CD4-positive, alpha-beta memory T cell (primary cell): ENCODE results near the gene LIPC. TPM values are rescaled to one million over a fixed set of nuclear protein-coding genes. Genes with fewer than 3 reads are reported as not detected.
A peak's percentile ranks its signal among the peaks of the same experiment; 100 is the strongest.

Experiments used
- CTCF ChIA-PET: fragments of 350-600 bp; sonication (Branson Sonifier 250); formaldehyde crosslinking; loops from one replicate; lab custom pipeline; 2021; ENCODE audit warnings: inconsistent platforms; ENCODE audit not compliant: partially characterized antibody; lab: Charles Lee
- POLR2A ChIA-PET: fragments of 350-600 bp; sonication (Branson Sonifier 250); formaldehyde crosslinking; loops from one replicate; lab custom pipeline; 2021; ENCODE audit not compliant: partially characterized antibody; lab: Charles Lee
- DNase-seq, 5 donors: peaks; one replicate each; pipeline versions ENCODE4 v3.0.0 to v3.0.0-alpha.2; 2020 to 2022; ENCODE audit warnings: mixed read lengths in 1 of 5
- H3K27ac ChIP-seq: one replicate; pipeline ENCODE4 v1.7.0; 2013; ENCODE audit warnings: low read depth, low read length
- H3K27me3 ChIP-seq: 2 replicates; pipeline ENCODE4 v1.7.0; 2013; ENCODE audit warnings: mild to moderate bottlenecking, low read length, moderate library complexity; ENCODE audit not compliant: insufficient read depth
- H3K36me3 ChIP-seq: 2 replicates; pipeline ENCODE4 v1.7.0; 2013; ENCODE audit warnings: mild to moderate bottlenecking, low read length, moderate library complexity; ENCODE audit not compliant: insufficient read depth
- H3K4me1 ChIP-seq: 2 replicates; pipeline ENCODE4 v1.7.0; 2013; ENCODE audit warnings: mild to moderate bottlenecking, low read length, moderate library complexity; ENCODE audit not compliant: insufficient read depth
- H3K4me3 ChIP-seq, 2 donors: one replicate each; pipeline ENCODE4 v1.7.0; 2013; ENCODE audit warnings: low read length in 2 of 2, mild to moderate bottlenecking in 1 of 2
- H3K9me3 ChIP-seq, 2 donors: one replicate each; pipeline ENCODE4 v1.7.0; 2013; ENCODE audit warnings: low read length in 2 of 2, control low read depth in 1 of 2; ENCODE audit not compliant: control insufficient read depth in 1 of 2
- H3K27ac Mint-ChIP-seq, 7 donors: one replicate each; pipeline ENCODE4 v1.8.0; 2020 to 2021; ENCODE audit warnings: mixed read lengths in 7 of 7, mild to moderate bottlenecking in 6 of 7, inconsistent platforms in 3 of 7, moderate library complexity in 3 of 7
- H3K27me3 Mint-ChIP-seq, 2 donors: one replicate each; pipeline ENCODE4 v1.8.0; 2020 to 2021; ENCODE audit warnings: mixed read lengths in 2 of 2
- H3K36me3 Mint-ChIP-seq, 2 donors: one replicate each; pipeline ENCODE4 v1.8.0; 2020 to 2021; ENCODE audit warnings: mixed read lengths in 2 of 2, inconsistent platforms in 1 of 2, mild to moderate bottlenecking in 1 of 2
- H3K4me1 Mint-ChIP-seq, 4 donors: one replicate each; pipeline ENCODE4 v1.8.0; 2020 to 2021; ENCODE audit warnings: mixed read lengths in 4 of 4, mild to moderate bottlenecking in 1 of 4
- H3K4me3 Mint-ChIP-seq, 8 donors: one replicate each; pipeline ENCODE4 v1.8.0; 2020 to 2021; ENCODE audit warnings: mixed read lengths in 8 of 8, mild to moderate bottlenecking in 7 of 8, moderate library complexity in 6 of 8, inconsistent platforms in 3 of 8
- H3K9me3 Mint-ChIP-seq, 8 donors: one replicate each; pipeline ENCODE4 v1.8.0; 2020 to 2021; ENCODE audit warnings: mixed read lengths in 8 of 8, mild to moderate bottlenecking in 5 of 8, inconsistent platforms in 3 of 8, moderate library complexity in 1 of 8
- intact Hi-C: fragments of 100-400 bp; cut with micrococcal nuclease; formaldehyde crosslinking; loops from one replicate; pipeline ENCODE4 v1.15.1; 2023
- polyA plus RNA-seq, 2 donors: library from polyadenylated mRNA; unstranded; fragments of 300-500 nt; fragmentation: Illumina TruSeq; gene quantifications; one replicate each; pipeline ENCODE4 v1.2.3, GENCODE V29; 2021
- total RNA-seq, 2 experiments: library from RNA; stranded (reverse); gene quantifications; one replicate each; pipeline ENCODE4 v1.2.3, GENCODE V29; 2021

LIPC gene
- total and polyA plus RNA-seq, 4 experiments from 2014 or later = 0.25 to 2.4 (median 0.41) TPM; not detected in 1

DNA sequence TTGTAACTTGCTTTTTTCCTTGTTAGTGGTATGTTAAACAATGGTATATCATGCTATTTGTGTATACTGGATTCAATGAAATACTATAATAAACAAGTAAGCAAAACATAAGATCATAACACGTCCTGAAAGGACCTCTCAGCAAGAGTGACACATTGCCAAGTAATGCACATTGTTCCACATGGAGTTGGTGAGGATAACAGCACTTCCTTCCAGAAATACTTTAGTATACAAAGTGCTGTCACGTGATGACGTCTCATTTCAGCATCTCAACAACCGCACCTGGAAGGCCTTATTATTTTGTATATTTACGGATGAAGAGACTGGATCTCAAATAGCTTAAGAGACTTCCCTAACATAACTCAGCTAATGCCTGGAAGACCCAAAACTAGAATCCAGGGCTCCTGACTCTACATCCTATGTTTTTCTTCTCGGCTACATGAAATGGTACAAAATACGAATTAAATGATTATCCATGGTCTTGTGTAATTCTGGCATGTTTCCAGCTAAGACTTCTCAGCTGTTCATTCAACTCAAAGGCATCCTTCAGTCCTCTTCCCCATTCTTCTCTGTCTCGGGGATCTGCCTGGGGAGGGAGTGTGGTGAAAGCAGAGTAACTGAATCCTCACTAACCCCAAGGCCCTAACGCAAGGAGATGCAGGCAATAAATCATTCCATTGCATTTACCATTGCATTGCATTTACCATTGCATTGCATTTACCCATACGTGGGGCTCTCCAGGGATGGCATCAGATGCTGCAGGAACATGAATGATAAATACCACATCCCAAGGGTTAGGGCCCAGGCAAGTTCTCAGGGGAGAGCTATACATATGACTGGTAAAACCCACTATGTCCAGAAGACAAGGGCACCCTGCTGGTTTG lies 79.2 kb downstream of the LIPC start:
- CTCF ChIA-PET = no interaction called here
- no peaks in the 10 kb centered on the region for H3K27me3 ChIP-seq
- intact Hi-C loops = no loop called here

DNA sequence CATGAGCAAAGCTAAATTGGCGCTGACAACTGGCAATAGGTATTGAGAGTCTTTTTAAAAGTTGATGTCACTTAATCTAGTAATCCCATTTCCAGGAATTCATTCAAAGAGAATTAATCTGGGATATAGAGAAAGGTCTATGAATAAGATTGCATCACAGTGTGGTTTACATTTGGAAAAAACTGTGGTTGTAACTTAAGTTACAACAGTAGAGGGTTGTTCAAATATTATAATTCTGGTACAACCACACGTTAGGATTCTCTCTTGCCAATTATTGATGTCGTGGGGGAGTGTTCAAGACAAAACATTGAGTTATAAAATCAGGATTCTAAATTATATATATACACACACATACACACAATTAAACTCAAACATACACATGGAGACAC lies 79.8 kb downstream of the LIPC start:
- H3K4me3 Mint-ChIP-seq = no peak overlapping the region
- H3K4me1 ChIP-seq = peaks cover 11% of the 10 kb centered on the region
- no peak overlapping the region for H3K4me3 ChIP-seq
- no peak overlapping the region for H3K27ac Mint-ChIP-seq
- intact Hi-C loops = no loop called here
- H3K36me3 ChIP-seq = no peaks in the 10 kb centered on the region
- DNase-seq = no peak
- peaks cover 1 to 2% of the 10 kb centered on the region in 2 donors for H3K27me3 Mint-ChIP-seq
- H3K4me1 Mint-ChIP-seq = peaks cover 6 to 13% (median 10%) of the 10 kb centered on the region in 4 donors
- ChIA-PET CTCF (no interaction called here), POLR2A (no interaction called here)
- no peaks in the 10 kb centered on the region for H3K9me3 ChIP-seq
- H3K27me3 ChIP-seq = no peaks in the 10 kb centered on the region
- peaks cover 0 to 3% (median 0%) of the 10 kb centered on the region in 8 donors for H3K9me3 Mint-ChIP-seq
- H3K36me3 Mint-ChIP-seq = no peaks in the 10 kb centered on the region
- H3K27ac ChIP-seq = no peak overlapping the region

More for the DNA sequence above, 79.2 kb downstream of the LIPC start:
- POLR2A ChIA-PET = no interaction called here
- DNase-seq = no peak
- no peaks in the 10 kb centered on the region for H3K36me3 ChIP-seq
- no peaks in the 10 kb centered on the region for H3K36me3 Mint-ChIP-seq
- no peaks in the 10 kb centered on the region for H3K9me3 ChIP-seq
- H3K27ac Mint-ChIP-seq = peak overlapping the region in 1 of 7 donors; percentile 14
- no peak overlapping the region for H3K27ac ChIP-seq
- H3K4me3 ChIP-seq = no peak overlapping the region
- peaks cover 0 to 5% (median 0%) of the 10 kb centered on the region in 8 donors for H3K9me3 Mint-ChIP-seq
- H3K4me3 Mint-ChIP-seq = no peak overlapping the region
- H3K4me1 ChIP-seq = peaks cover 11% of the 10 kb centered on the region
- peaks cover 1 to 3% of the 10 kb centered on the region in 2 donors for H3K27me3 Mint-ChIP-seq
- H3K4me1 Mint-ChIP-seq = peaks cover 5 to 19% (median 12%) of the 10 kb centered on the region in 4 donors

DNA sequence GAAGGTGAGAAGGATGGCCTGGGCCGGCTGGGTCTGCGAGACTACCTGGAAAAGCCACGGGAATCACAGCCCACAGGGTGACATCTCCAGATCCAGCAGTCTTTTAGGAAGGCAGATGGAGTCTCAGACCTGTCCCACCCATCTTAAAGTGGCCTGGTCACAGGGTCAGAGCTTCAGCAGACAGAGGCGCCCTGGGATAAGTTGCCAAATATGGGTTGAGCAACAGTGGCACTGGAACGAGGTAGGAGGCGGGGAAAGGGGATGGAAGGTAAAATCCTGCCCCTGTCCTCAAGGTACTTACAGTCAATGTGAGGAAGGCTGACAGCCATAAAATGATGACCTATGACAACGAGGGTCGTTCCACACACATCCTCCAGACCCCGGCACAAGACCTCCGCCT lies 80.7 kb downstream of the LIPC start:
- Histone ChIP-seq H3K9me3 (no peaks in the 10 kb centered on the region), H3K27me3 (no peaks in the 10 kb centered on the region), H3K4me3 (no peak overlapping the region), H3K36me3 (no peaks in the 10 kb centered on the region), H3K27ac (no peak overlapping the region), H3K4me1 (peaks cover 17% of the 10 kb centered on the region)
- intact Hi-C loops = no loop called here
- Mint-ChIP-seq H3K9me3 (peaks cover 0 to 3% (median 0%) of the 10 kb centered on the region in 8 donors), H3K27me3 (peaks cover 0 to 1% of the 10 kb centered on the region in 2 donors), H3K36me3 (no peaks in the 10 kb centered on the region), H3K4me1 (peaks cover 8 to 18% (median 14%) of the 10 kb centered on the region in 4 donors), H3K4me3 (no peak overlapping the region), H3K27ac (peak overlapping the region in 1 of 7 donors; percentile 6)
- DNase-seq = no peak
- ChIA-PET POLR2A (no interaction called here), CTCF (no interaction called here)

DNA sequence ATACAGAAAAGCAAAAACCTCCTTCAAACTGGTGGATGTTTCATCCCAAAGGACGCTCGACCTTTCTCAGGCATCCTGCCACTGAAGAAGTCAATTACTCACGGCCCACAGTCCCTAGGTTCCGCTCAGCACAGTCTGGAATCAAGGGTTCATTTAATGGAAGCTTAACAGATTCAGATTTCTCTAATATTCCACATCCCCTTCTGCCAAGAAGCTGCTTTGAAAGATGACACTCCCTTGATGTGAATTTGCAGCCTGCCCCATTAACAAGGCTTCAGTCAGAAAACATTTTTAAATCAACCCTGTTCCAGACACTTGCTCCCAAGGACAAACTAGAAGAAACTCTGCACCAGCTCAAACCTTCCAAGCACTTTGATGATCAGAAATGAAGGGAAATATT lies 81.2 kb downstream of the LIPC start:
- no peak overlapping the region for H3K27ac Mint-ChIP-seq
- Histone ChIP-seq H3K36me3 (no peaks in the 10 kb centered on the region), H3K4me3 (no peak overlapping the region), H3K9me3 (no peaks in the 10 kb centered on the region), H3K27ac (no peak overlapping the region), H3K27me3 (no peaks in the 10 kb centered on the region), H3K4me1 (peaks cover 22% of the 10 kb centered on the region)
- no peaks in the 10 kb centered on the region for H3K36me3 Mint-ChIP-seq
- H3K9me3 Mint-ChIP-seq = peaks cover 0 to 3% (median 0%) of the 10 kb centered on the region in 8 donors
- intact Hi-C loops = no loop called here
- DNase-seq = no peak
- POLR2A ChIA-PET = no interaction called here
- CTCF ChIA-PET = no interaction called here
- peaks cover 9 to 23% (median 16%) of the 10 kb centered on the region in 4 donors for H3K4me1 Mint-ChIP-seq
- H3K4me3 Mint-ChIP-seq = no peak overlapping the region
- no peaks in the 10 kb centered on the region for H3K27me3 Mint-ChIP-seq

DNA sequence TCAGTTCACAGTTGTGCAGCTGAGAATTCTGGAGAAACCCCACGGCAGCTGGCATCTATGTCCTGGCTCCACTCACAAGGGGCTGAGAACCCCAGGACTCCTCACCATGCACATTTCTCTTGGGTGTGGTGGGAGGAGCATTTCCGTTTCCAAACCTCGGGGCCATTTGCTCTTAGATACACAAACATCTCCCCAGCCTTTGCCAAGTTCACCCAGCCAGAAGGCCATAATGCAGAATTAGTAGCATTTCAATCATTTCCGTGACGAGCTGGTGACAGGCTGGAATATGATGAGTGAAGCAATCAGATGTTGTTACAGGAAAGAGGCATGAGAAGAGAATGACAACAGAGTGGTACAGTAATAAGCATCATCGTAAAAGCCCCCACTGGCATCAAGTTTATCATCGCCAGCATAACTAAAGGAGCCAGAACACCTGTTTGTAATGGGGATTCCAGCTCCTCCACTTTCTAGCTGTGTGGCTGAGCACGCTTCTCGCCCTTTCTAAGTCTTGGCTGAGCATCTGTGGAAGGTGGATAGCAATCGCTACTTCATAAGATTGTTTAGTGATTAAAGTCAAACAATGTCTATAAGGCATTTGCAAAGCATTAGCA lies 82.0 kb downstream of the LIPC start:
- Histone ChIP-seq H3K27me3 (no peaks in the 10 kb centered on the region), H3K9me3 (no peaks in the 10 kb centered on the region), H3K4me1 (peaks cover 25% of the 10 kb centered on the region), H3K27ac (no peak overlapping the region), H3K4me3 (no peak overlapping the region), H3K36me3 (no peaks in the 10 kb centered on the region)
- Mint-ChIP-seq H3K27ac (peak overlapping the region in 1 of 7 donors; percentile 16), H3K36me3 (no peaks in the 10 kb centered on the region), H3K4me1 (peaks cover 12 to 29% (median 23%) of the 10 kb centered on the region in 4 donors), H3K27me3 (no peaks in the 10 kb centered on the region), H3K4me3 (peak overlapping the region in 1 of 8 donors; percentile 5), H3K9me3 (peaks cover 0 to 3% (median 0%) of the 10 kb centered on the region in 8 donors)
- intact Hi-C loops = no loop called here
- CTCF ChIA-PET = no interaction called here
- POLR2A ChIA-PET = no interaction called here
- DNase-seq = no peak

DNA sequence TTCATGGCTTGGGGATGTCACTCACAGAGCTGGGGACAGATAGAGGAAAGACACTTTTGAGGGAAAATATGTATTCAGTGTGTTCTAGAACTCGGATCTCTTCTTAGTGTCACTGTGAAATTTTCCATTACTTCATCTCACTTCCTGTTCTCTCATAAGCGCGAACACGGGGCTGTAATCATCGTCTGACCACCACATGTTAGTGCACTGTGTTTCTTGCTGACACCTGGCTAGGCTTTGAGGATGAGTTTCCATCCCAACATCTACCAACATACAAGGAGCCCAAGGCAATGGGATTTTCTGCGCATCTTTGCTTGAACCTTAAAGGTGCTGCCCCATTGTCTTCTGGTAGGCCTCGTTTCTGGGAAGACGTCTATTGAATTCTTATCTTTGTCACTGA lies 84.0 kb downstream of the LIPC start:
- Mint-ChIP-seq H3K27ac (peak overlapping the region in 4 of 7 donors; percentile 5 to 85 (median 32)), H3K4me3 (peak overlapping the region in 2 of 8 donors; percentile 24 to 49), H3K36me3 (no peaks in the 10 kb centered on the region), H3K27me3 (peaks cover 0 to 3% of the 10 kb centered on the region in 2 donors), H3K9me3 (peaks cover 0 to 3% (median 0%) of the 10 kb centered on the region in 8 donors), H3K4me1 (peaks cover 14 to 36% (median 26%) of the 10 kb centered on the region in 4 donors)
- Histone ChIP-seq H3K4me1 (peaks cover 25% of the 10 kb centered on the region), H3K4me3 (no peak overlapping the region), H3K36me3 (no peaks in the 10 kb centered on the region), H3K27me3 (no peaks in the 10 kb centered on the region), H3K9me3 (no peaks in the 10 kb centered on the region), H3K27ac (no peak overlapping the region)
- POLR2A ChIA-PET = no interaction called here
- intact Hi-C loops = no loop called here
- CTCF ChIA-PET = interaction anchor here (0.6 to 0.9 kb wide), 2 partner anchors 10 to 1547 kb away, joined by 3 read pairs; no protein-coding TSS in a partner anchor
- DNase-seq = peak in 1 of 5 donors; percentile 16

DNA sequence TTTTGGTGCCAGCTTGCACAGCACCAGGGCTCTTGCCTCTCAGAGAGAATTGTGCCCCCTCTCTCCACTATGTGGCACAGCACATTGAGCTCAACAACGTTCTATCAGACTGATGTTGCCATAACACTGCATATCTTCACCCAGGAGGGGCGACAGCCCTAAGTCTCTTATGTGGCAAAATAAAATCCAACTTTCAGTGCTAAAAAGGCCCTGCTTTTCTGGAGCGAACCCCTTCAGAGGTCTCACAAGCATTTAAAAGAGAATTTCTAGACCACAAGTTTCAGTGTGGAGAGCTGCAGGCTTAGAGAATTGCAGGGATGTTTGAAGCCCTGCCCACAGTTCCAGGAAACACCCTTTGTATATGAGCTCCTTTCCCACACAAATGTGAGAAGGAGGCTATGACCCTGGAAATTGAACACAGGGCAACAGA lies 85.5 kb downstream of the LIPC start:
- intact Hi-C loops = no loop called here
- Mint-ChIP-seq H3K4me3 (peak overlapping the region in 5 of 8 donors; percentile 12 to 68 (median 23)), H3K27ac (peak overlapping the region in 4 of 7 donors; percentile 56 to 90 (median 65)), H3K27me3 (peaks cover 2 to 3% of the 10 kb centered on the region in 2 donors), H3K9me3 (peaks cover 0 to 3% (median 0%) of the 10 kb centered on the region in 8 donors), H3K36me3 (no peaks in the 10 kb centered on the region), H3K4me1 (peaks cover 14 to 36% (median 26%) of the 10 kb centered on the region in 4 donors)
- H3K9me3 ChIP-seq = no peaks in the 10 kb centered on the region
- peak in 1 of 5 donors; percentile 12 for DNase-seq
- H3K27me3 ChIP-seq = no peaks in the 10 kb centered on the region
- H3K27ac ChIP-seq = no peak overlapping the region
- H3K36me3 ChIP-seq = no peaks in the 10 kb centered on the region
- H3K4me3 ChIP-seq = no peak overlapping the region
- peaks cover 25% of the 10 kb centered on the region for H3K4me1 ChIP-seq
- POLR2A ChIA-PET = interaction anchor here (0.6 kb wide), 1 partner anchor 10 kb away, joined by 3 read pairs; no protein-coding TSS in a partner anchor
- CTCF ChIA-PET = no interaction called here
